GM18909 (cell line): ENCODE measurements around the gene FGF11.

Source experiments
- ATAC-seq: cut with Tn5 transposase; IDR thresholded peaks from one replicate; pipeline ENCODE4 v1.9.1; 2021; ENCODE audit warnings: mild to moderate bottlenecking; ENCODE audit not compliant: unreplicated experiment, poor library complexity

FGF11 gene

DNA sequence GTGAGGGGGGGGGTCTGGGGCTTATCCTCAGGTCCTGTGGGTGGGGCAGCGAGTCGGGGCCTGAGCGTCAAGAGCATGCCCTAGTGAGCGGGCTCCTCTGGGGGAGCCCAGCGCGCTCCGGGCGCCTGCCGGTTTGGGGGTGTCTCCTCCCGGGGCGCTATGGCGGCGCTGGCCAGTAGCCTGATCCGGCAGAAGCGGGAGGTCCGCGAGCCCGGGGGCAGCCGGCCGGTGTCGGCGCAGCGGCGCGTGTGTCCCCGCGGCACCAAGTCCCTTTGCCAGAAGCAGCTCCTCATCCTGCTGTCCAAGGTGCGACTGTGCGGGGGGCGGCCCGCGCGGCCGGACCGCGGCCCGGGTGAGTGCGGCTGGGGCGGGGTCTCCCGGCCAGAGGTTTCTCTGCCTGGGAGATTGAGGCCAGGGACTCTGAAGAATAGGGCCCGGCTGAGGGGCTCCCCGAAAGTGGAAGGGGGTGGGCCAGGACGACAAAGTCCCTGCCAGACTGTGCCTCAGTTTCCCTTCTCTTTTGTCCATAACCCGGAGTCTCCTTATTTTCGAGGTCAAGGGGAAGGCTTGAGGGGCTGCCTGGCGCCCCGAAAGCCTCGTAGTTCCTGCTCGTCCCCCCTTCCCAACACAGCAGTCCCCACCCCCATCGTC is at the start of gene FGF11:
TSS of gene FGF11 (plus strand) at position 51 of the 651 bp plus-strand sequence. CDS start at position 160, 109 bp downstream.
- ATAC-seq, result no peak

DNA sequence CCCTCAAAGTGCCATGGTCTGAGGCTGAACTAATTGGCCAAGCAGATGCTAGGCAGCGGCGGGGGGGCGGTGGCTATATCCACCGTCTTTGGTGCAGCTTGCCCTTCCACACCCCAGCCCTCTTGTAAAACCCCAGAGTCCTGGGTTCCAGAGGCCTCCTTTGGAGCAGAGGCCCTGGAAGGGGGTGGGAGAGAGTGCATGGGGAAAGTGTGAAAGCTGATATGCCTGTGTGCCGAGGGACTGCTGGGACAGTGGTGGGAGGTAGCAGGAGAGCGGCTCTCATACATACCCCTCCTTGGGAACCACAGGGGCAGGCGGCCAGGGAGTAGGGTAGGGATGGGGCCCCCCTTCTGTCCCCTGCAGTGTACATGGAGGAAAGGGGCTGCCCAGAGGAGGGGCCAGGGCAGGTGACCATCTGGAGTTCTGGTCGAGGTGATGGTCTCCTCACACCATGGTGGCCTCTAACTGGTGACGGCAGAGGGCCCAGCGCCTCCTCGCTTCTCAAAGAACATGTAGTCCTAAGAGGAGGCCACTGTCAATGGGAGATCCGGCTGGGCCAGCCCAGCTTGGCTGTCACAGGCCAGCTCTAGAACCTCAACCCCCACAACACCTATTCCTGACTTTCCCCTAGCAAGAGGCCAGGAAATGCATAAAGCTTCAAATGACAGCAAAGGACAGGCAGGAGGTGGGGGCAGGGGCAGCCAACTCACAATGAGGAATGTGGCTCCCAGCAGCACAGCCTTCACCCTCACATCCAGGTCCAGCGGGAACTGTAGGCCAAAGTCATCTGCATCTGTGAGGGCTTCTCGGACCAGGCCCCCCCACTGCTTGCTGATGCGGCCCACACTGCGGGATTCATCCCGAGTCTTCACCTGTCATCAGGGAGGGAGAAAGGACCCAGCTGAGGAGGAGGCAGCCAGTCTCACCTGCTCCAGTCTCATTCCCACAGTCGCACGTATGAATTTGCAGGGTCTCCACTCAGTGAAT is 49.1 kb upstream of the FGF11 start:
- no peak for ATAC-seq

DNA sequence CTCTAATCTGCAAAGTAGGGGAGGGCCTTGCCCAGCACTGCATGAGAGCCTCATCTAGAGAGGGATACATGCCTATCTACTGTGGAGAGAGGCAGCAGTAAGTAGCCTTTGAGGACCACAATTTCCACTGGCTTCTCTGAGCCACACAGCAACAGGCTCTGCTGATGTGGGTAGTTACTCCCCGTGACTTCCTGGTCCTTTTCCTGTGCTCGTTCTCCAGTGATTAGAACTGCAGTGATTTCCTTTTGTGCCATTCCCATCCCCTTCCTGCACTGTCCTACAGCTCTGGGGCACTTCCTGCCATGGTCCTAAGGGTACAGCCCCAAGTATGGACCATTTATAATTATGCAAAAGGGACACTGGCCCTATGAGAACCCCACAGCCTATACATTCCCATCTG is 48.0 kb upstream of the FGF11 start:
- no peak for ATAC-seq

DNA sequence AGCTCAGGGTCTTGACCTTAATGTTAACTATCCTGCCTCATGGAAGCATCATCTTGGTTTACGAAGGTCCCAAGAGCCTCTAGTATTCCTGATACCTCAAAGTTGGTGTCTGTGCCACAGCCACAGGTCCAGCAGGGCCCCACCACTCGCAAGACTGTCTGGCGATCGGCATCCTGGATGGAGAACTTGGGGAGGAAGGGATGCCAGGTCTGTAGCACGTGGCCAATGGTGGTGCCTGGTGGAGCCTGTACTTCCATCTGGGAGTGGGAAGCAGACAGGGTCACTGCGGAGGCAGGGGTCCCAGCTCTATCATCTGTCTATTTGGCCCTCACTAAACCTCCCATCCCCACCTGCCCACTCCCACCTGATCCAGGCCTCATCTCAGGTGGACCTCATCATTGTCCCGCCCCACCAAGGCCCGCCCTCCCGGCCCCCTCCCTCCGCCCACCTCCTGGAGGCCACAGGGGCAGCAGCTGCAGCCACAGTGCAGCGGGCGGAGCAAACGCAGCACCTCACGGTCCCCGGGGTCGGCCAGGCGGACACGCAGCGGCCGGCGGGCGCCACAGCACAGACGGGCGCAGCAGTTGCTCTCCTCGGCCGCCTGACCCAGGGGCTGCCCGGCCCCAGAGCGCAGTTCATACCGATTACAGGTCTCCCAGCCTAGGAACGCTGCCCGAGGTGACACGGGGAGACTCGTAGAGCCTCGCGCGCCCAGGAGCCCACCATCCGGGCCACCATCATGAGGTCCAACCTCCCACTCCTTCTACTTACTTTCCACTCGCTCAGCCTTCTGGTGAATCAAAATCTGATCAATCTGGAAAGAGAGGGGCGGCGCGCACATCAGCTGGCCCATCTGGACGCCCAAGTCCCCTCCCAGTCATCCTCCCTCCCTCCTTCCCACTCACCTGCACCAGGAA is 46.4 kb upstream of the FGF11 start:
- ATAC-seq, result no peak

DNA sequence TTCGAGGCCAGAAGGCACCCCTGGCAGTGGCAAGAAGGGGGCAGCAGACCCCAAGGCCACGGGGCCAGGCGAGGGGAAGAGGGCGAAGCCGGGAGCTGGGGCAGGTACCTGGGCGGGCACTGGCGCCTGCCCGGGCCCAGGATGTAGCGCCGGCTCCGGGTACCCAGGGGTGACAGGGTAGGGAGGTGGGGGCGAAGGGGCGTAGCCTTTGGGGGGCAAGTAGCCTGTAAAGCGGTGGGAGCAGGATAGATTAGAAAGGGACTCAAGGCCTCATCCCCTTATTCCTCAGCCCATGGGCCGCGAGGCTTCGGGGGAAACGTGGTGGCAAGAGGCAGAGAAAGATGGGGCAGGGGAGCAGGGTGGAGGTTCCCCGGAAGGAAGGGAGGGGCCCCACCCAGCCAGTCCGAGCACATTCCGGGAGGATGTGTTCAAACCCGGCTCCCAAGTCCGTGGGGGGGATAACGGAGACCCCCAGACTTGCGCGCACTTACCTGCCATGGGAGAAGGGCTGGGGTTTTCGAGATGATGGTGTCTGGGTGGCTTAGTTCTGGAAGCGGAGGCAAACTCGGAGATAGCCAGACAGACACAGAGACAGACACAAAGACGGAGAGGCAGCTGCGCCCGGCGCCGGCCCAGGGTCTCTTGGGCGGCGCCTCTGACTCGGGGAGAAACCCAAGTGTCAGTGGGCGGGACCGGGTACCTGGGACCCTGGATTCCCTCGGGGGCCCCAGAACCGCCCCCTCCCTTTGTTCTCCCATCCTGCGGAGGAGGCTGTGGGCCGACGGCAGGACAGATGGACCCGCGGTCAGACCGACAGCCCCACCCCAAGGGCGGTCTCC is 45.5 kb upstream of the FGF11 start:
- ATAC-seq, result peak; percentile 51

- peak; percentile 80 for ATAC-seq
Measured at GRCh38 chr17:7394452-7395191, 44.7 kb upstream of the FGF11 start, which contains the start of gene PLSCR3. TSS of gene PLSCR3 (minus strand) at chr17:7394525. CDS start at chr17:7394110, 415 bp downstream.

GRCh38 chr17:7396147-7396546 is 43.2 kb upstream of the FGF11 start:
- no peak for ATAC-seq

GRCh38 chr17:7398612-7399011 is 40.7 kb upstream of the FGF11 start:
- ATAC-seq, result no peak

DNA sequence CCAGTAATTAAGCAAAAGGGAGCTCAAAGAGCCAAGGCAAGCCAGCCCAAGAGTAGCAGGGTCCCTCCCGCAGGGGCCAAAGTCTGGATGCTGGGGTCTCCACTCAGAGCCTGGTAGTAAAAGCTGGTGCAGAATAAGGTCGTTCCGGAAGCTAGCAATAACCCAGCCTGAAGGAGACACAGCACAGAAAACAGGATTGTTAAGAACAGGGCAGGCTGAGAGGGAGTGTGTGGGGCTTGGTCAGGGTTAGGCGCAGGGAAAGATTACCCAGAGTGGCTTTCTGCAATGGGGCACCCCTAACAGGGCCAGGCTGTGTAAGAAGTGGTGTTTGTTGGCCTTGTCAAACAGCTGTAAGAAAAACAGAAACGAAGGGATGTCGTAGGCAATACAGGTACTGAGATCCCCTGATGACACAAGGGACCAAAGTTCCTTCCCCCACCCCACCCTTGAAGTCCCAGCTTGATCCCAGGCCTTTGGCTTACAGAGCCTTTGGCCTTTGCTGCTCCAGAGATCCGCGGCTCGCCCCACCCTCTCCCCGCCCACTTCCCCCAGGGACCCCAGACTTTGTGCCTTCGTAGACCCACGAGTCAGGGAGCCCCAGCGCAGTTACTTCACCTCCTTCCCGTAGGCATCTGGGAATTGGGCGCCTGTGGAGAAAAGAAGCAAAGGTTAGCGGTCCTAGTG is 36.1 kb upstream of the FGF11 start:
- ATAC-seq, result no peak

DNA sequence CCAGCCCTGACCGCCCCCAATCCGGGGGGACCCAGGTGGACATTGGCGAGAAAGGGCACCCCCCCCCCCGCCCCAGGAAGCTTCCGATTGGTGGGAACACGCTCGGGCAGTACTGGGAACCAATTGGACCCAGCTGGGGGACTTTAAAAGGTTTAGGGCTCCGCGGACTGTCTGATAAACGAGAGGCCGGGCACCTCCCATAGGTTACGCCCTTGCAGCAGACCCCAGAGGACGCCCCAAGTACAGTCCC is 35.7 kb upstream of the FGF11 start:
- ATAC-seq, result no peak

DNA sequence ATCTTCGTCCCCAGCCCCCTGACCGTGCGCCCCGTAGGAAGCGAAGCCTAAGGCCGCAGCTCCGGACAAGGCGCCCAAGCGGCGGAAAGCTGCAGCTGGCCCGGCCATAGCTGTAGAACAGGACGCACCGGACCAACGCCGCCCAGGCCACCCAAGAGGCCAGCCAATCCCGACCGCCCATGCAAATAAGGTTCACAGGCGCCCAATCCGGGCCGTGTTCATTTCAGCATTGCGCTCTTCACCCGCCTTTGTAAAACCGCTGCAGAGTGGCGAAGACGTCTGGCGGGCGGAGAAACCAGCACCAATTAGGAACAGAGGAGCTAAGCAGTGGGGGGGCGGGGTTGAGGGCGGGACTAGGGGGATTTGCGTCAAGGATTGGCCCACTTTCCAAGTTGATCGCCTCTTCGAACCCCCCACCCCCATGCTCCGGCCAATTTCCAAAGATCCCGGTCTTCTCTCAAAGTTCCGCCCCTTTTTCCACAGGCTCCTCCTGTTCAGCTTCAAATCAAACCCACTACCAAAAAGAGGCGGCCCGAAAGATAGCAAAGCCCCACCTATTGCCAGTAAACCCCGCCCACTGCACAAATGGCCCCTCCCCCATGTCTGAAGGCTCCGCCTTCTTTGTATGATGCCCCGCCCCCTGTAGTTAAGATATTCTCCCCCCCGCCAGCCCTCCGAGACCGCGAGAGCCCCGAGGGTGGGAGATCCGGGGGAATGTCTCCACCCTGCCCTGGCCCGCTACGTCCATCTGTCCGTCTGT is 35.2 kb upstream of the FGF11 start, which contains the start of gene TMEM256:
TSS of gene TMEM256 (minus strand) at position 121 of the 760 bp plus-strand sequence. CDS start at position 108, 13 bp downstream.
- peak; percentile 87 for ATAC-seq

DNA sequence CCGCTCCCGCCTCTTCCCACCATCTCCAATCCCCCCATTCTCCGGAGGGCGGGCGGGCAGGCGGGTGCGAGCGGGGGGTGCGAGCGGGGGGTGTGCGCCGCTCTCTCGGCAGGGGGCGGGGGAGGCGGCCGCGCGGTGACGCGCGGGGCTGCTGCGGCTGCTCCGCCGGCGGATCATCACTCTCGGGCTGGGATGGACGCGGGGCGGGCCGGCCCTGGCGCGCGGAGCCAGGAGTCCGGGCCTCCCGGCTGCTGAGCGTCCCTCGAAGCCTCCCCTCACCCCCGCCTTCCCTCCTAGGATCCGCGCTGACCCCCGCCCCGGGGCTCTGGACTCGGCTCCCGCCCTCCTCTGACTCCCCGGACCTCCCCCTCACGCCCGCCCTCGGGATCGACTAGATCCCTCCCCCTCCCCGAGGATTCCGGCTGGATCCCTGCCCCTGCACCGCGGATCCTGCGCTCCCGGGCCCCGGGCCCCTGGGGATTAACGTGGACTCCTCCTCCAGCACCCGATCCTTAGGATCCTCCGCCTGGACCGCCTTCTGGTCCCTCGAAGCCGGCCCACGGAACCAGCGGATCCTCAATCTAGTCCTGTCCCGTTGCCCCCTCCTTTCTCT is 34.5 kb upstream of the FGF11 start:
- ATAC-seq, result peak; percentile 5

DNA sequence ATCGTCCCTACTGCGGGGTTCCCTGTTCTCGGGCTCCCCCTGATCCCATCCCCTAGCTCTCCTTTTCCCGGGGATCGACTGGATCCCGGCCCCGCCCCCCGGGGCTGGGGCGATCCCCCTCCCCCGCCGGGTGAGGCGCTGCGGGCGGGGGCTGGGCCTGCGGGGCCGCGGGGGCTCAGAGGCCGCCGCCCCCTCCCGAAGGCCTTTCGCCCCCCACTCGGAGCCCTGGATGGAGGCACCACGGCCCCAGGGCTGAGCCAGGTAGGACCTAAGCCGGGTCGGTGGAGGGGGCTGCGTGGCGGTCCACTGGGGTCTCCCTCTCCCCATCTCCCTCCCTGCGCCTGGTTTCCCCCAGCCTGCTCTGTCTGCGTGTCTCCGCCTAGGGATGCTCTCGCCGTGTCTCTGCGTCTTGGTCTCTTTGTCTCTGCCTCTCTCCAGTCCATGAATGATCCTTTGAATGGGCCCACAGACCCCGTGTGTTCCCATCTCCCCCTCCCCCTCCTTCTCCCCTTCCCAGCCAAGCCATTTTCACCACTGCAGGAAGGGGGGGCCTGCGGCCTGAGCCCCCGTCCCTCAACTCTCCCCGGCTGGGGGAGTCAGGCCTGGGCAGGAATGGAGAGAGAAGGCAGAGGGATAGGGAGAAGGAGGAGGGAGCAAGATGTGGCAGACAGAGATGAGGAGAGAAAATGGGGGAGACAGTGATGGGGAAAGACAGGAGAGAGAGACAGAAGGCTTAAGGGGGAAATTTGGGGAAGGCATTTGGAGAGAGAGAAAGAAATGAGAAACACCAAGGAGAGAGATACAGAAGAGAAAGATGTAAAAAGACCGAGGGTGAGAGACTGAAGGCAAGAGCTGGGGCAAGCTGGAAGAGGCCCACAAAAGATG is 33.7 kb upstream of the FGF11 start:
- no peak for ATAC-seq

DNA sequence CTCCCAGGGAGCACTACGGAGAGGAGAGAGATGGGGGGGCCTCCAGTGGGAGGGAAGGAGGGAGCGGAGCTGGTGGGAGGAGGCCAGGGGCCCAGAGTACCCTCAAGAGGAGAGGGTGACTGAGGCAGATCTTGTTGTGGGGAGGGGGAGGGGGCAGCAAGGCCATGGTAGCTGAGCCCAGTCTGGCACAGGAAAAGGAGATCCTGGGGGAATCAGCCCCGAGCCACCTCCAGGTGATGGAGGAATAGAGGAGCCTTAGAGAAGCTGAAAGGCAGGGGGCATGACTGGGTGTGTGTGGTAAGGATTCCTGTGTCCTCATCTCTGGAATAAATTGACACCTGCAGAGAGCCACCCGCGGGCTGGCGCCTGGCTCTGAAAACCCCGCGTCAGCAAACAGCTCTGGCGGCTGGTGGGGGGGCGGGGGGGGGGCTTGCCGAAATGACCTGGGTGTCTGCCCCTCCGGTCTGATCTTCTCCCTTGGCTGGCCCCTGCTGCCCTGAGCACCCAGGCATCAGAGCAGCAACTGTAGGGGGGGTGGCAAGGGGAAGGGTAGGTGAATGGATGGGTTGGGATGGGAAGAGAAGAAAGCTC is 33.0 kb upstream of the FGF11 start:
- ATAC-seq, result no peak

DNA sequence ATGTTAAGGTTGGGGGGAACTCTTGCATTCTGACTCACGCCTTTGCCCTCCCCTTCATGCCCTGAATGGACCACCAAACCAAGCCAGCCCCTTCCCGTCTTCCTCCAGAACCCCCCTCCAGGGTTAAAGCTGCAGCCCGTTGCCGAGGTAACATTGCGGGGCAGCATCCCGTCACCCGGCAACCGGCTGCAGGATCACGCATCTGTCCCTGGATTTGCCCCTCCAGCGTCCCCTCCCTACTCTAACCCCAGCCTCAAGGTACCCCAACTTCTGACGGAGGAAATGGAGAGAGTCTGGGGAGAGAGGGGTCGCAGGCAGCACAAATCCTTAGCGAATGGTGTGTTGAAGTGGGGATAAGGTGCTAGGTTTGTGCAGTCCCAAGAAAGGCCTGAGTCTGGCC is 32.2 kb upstream of the FGF11 start:
- no peak for ATAC-seq
